CD4-positive, alpha-beta T cell (primary cell): ENCODE data around the gene MAMDC2. TPM values are rescaled to one million over a fixed set of nuclear protein-coding genes. Genes with fewer than 3 reads are reported as not detected.

Experiments
- ATAC-seq: fragments of 200-7000 bp; cut with Tn5 transposase; one replicate; pipeline ENCODE4 v1.10.0; 2022; ENCODE audit warnings: mild to moderate bottlenecking; ENCODE audit not compliant: poor library complexity
- CTCF ChIA-PET: fragments of 350-600 bp; sonication (Branson Sonifier 250); formaldehyde crosslinking; loops from one replicate; lab custom pipeline; 2021; ENCODE audit warnings: antibody characterized with exemption, inconsistent platforms; lab: Charles Lee
- POLR2A ChIA-PET: fragments of 350-600 bp; sonication (Branson Sonifier 250); formaldehyde crosslinking; loops from one replicate; lab custom pipeline; 2021; ENCODE audit warnings: antibody characterized with exemption, inconsistent platforms; lab: Charles Lee
- DNase-seq, 14 experiments: peaks; one replicate each; pipeline ENCODE4 v3.0.0-alpha.2; 2013 to 2020; ENCODE audit warnings: mixed read lengths in 2 of 14
- H3K27ac ChIP-seq, 2 donors: one replicate each; pipeline versions ENCODE4 v1.5.1 to v1.7.0; 2013; ENCODE audit warnings: low read length in 2 of 2, low read depth in 1 of 2, mild to moderate bottlenecking in 1 of 2
- H3K27me3 ChIP-seq, 2 experiments: 1 replicate in 1 of 2; 2 replicates in 1 of 2; pipeline versions ENCODE4 v1.6.1 to v1.7.0; 2013; ENCODE audit warnings: low read length in 2 of 2, control low read depth in 1 of 2, mild to moderate bottlenecking in 1 of 2, moderate library complexity in 1 of 2; ENCODE audit not compliant: insufficient read depth in 2 of 2, control insufficient read depth in 1 of 2
- H3K36me3 ChIP-seq: one replicate; pipeline ENCODE4 v1.6.1; 2013; ENCODE audit warnings: low read length, control low read depth; ENCODE audit not compliant: insufficient read depth
- H3K4me1 ChIP-seq: one replicate; pipeline ENCODE4 v1.6.1; 2013; ENCODE audit warnings: low read length, control low read depth; ENCODE audit not compliant: insufficient read depth
- H3K4me3 ChIP-seq: one replicate; pipeline ENCODE4 v1.5.1; 2013; ENCODE audit warnings: mild to moderate bottlenecking, low read length, moderate library complexity
- H3K9me3 ChIP-seq, 2 experiments: 1 replicate in 1 of 2; 2 replicates in 1 of 2; pipeline versions ENCODE4 v1.6.1 to v1.7.0; 2013; ENCODE audit warnings: low read length in 2 of 2, mild to moderate bottlenecking in 2 of 2, control low read depth in 1 of 2, moderate library complexity in 1 of 2; ENCODE audit not compliant: control insufficient read depth in 1 of 2, insufficient read depth in 1 of 2
- H3K27ac Mint-ChIP-seq: one replicate; pipeline ENCODE4 v1.8.0; 2020; ENCODE audit warnings: mixed read lengths
- H3K27me3 Mint-ChIP-seq: one replicate; pipeline ENCODE4 v1.8.0; 2021; ENCODE audit warnings: mixed read lengths
- H3K36me3 Mint-ChIP-seq: one replicate; pipeline ENCODE4 v1.8.0; 2021; ENCODE audit warnings: low read depth, mixed read lengths
- H3K4me1 Mint-ChIP-seq: one replicate; pipeline ENCODE4 v1.8.0; 2021; ENCODE audit warnings: low read depth, mixed read lengths
- H3K4me3 Mint-ChIP-seq: one replicate; pipeline ENCODE4 v1.8.0; 2020; ENCODE audit warnings: mild to moderate bottlenecking, mixed read lengths
- H3K9me3 Mint-ChIP-seq: one replicate; pipeline ENCODE4 v1.8.0; 2020; ENCODE audit warnings: mixed read lengths
- intact Hi-C, 2 experiments: fragments of 100-400 bp; cut with DNase I in 1 of 2; cut with micrococcal nuclease in 1 of 2; formaldehyde crosslinking; loops; one replicate each; pipeline versions ENCODE4 v1.15.1 to v1.9.0; 2023 to 2025; cut with DNase I, micrococcal nuclease
- total RNA-seq, 174 experiments: library from RNA in 2 of 174; stranded (reverse) in 2 of 174; gene quantifications; one replicate each; pipeline ENCODE4 v1.2.3 and lab custom pipeline; 2021 to 2026
- TF ChIP-seq, protein P1 (sequence below): fragments of 200-600 bp; IDR thresholded peaks from one replicate; pipeline ENCODE4 v1.8.0; 2022; ENCODE audit warnings: antibody characterized with exemption, mild to moderate bottlenecking

The MAMDC2 gene
- total RNA-seq, 2 experiments from 2014 or later, result 0.08 TPM; not detected in 1

DNA sequence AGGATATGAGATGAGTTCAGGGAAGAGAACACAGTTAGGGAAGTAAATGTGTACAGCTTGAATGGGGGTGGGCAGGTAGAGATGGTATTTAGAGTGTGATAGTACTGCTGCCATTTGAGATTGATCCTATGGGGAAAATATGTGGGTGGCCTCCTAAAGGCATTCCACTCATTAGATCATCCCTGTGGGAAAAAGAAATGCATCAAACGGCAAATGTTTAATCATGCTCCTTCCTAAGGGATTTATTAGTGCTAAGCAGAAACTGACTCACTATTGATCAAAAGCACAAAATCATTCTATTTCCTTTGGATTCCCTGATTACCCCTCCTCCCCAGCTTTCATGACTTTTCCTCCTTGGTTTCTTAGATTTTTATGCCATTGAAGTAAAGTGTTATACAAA, 178.7 kb downstream of the MAMDC2 start:
- Mint-ChIP-seq H3K27me3 (no peaks in the 10 kb centered on the region), H3K4me3 (no peak overlapping the region), H3K27ac (no peak overlapping the region), H3K36me3 (peaks cover 3% of the 10 kb centered on the region), H3K9me3 (no peaks in the 10 kb centered on the region), H3K4me1 (no peaks in the 10 kb centered on the region)
- ChIA-PET POLR2A (no interaction called here), CTCF (no interaction called here)
- Histone ChIP-seq H3K27me3 (no peaks in the 10 kb centered on the region), H3K4me3 (no peak overlapping the region), H3K4me1 (no peaks in the 10 kb centered on the region), H3K9me3 (no peaks in the 10 kb centered on the region), H3K36me3 (no peaks in the 10 kb centered on the region), H3K27ac (no peak overlapping the region)
- TF ChIP-seq, protein P1, sequence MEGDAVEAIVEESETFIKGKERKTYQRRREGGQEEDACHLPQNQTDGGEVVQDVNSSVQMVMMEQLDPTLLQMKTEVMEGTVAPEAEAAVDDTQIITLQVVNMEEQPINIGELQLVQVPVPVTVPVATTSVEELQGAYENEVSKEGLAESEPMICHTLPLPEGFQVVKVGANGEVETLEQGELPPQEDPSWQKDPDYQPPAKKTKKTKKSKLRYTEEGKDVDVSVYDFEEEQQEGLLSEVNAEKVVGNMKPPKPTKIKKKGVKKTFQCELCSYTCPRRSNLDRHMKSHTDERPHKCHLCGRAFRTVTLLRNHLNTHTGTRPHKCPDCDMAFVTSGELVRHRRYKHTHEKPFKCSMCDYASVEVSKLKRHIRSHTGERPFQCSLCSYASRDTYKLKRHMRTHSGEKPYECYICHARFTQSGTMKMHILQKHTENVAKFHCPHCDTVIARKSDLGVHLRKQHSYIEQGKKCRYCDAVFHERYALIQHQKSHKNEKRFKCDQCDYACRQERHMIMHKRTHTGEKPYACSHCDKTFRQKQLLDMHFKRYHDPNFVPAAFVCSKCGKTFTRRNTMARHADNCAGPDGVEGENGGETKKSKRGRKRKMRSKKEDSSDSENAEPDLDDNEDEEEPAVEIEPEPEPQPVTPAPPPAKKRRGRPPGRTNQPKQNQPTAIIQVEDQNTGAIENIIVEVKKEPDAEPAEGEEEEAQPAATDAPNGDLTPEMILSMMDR, result no peak
- intact Hi-C loops, result no loop called here
- ATAC-seq (no peak), DNase-seq (no peak)

DNA sequence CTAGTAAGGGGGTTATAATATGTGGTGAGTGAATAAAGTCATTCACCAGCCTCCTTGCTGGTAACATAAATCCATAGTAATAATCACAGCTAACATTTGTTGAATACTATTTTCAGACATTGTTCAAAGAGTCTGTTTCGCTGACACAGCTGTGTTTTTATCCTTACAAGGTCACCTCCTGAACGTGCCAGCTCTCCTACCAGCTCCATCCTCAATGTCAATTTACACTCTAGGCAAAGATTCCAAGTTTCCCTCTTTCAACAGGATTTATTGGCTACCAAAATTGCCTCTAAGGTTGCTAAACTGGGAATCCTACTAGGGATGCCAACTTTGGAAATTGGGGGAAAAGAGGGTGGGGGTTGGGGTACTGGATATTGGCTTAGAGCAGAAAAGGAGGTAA, 184.5 kb downstream of the MAMDC2 start:
- H3K36me3 ChIP-seq, result no peaks in the 10 kb centered on the region
- POLR2A ChIA-PET, result no interaction called here
- Mint-ChIP-seq H3K27ac (no peak overlapping the region), H3K27me3 (no peaks in the 10 kb centered on the region), H3K36me3 (no peaks in the 10 kb centered on the region), H3K9me3 (no peaks in the 10 kb centered on the region), H3K4me1 (no peaks in the 10 kb centered on the region), H3K4me3 (no peak overlapping the region)
- H3K27me3 ChIP-seq, result no peaks in the 10 kb centered on the region
- H3K4me3 ChIP-seq, result no peak overlapping the region
- TF ChIP-seq, protein P1, result no peak
- H3K27ac ChIP-seq, result no peak overlapping the region
- no peak for DNase-seq
- intact Hi-C loops, result no loop called here
- no peaks in the 10 kb centered on the region for H3K9me3 ChIP-seq
- CTCF ChIA-PET, result no interaction called here
- H3K4me1 ChIP-seq, result no peaks in the 10 kb centered on the region
- ATAC-seq, result no peak

DNA sequence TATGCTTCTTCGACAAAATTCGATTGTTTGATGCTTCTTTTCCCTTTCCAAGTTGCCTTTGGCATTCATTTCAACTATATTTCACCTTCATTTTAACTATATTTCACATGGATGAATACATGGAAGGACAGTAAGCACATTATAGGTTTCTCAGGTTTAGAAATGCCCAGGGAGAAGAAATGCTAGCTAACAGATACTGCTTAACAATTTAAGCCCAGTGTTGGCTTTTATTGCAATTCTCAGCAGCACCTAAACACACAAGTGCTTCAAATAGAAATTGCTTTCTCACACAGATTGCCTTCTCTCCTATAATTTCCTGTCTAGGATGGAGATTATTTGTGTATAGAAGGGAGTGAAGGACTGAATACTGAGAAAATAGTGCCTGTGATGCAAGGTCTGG, 185.0 kb downstream of the MAMDC2 start:
- ChIA-PET POLR2A (no interaction called here), CTCF (no interaction called here)
- H3K4me3 ChIP-seq, result no peak overlapping the region
- H3K27ac ChIP-seq, result no peak overlapping the region
- intact Hi-C loops, result no loop called here
- H3K9me3 ChIP-seq, result no peaks in the 10 kb centered on the region
- H3K27me3 ChIP-seq, result no peaks in the 10 kb centered on the region
- TF ChIP-seq, protein P1, result no peak
- no peak for ATAC-seq
- H3K4me1 Mint-ChIP-seq, result peaks cover under 1% of the 10 kb centered on the region
- H3K9me3 Mint-ChIP-seq, result no peaks in the 10 kb centered on the region
- H3K27ac Mint-ChIP-seq, result no peak overlapping the region
- DNase-seq, result no peak
- H3K4me3 Mint-ChIP-seq, result no peak overlapping the region
- no peaks in the 10 kb centered on the region for H3K36me3 ChIP-seq
- no peaks in the 10 kb centered on the region for H3K36me3 Mint-ChIP-seq
- H3K4me1 ChIP-seq, result no peaks in the 10 kb centered on the region
- no peaks in the 10 kb centered on the region for H3K27me3 Mint-ChIP-seq
